Mesendoderm (in vitro differentiated cells): ENCODE measurements around the gene CTDSPL2.
"Not testable (repeated sequence)": the region's sequence is repeated elsewhere in the genome, so short reads cannot be mapped to it uniquely, and the experiment has no call there.

Experiments
- DNase-seq: peaks from one replicate; pipeline ENCODE4 v3.0.0; 2013
- H2AK5ac ChIP-seq: 2 replicates; pipeline ENCODE4 v1.6.1; 2013; ENCODE audit warnings: low read length, inconsistent platforms
- H2BK120ac ChIP-seq: 2 replicates; pipeline ENCODE4 v1.6.1; 2013; ENCODE audit warnings: low read depth, mild to moderate bottlenecking, low read length, moderate library complexity, mixed read lengths
- H2BK15ac ChIP-seq: replicated peaks from 2 replicates; pipeline ENCODE4 v1.6.1; 2013; ENCODE audit warnings: low read depth, mild to moderate bottlenecking, moderate library complexity
- H2BK5ac ChIP-seq: 2 replicates; pipeline ENCODE4 v1.6.1; 2013; ENCODE audit warnings: low read length, inconsistent platforms
- H3K18ac ChIP-seq: 2 replicates; pipeline ENCODE4 v1.6.1; 2013; ENCODE audit warnings: mild to moderate bottlenecking, low read length, mixed read lengths
- H3K23ac ChIP-seq: one replicate; pipeline ENCODE4 v1.6.1; 2013; ENCODE audit warnings: low read length
- H3K27ac ChIP-seq: 2 replicates; pipeline ENCODE4 v1.5.1; 2013; ENCODE audit warnings: low read depth, mild to moderate bottlenecking, inconsistent platforms, low read length, moderate library complexity
- H3K27me3 ChIP-seq: 2 replicates; pipeline ENCODE4 v1.6.1; 2013; ENCODE audit warnings: low read length, control low read depth, mild to moderate bottlenecking, inconsistent platforms; ENCODE audit not compliant: insufficient read depth, poor library complexity
- H3K36me3 ChIP-seq: 2 replicates; pipeline ENCODE4 v1.6.1; 2013; ENCODE audit warnings: low read length, inconsistent platforms; ENCODE audit not compliant: control insufficient read depth, insufficient read depth
- H3K4ac ChIP-seq: one replicate; pipeline ENCODE4 v1.6.1; 2013; ENCODE audit warnings: low read depth, mild to moderate bottlenecking, low read length, moderate library complexity
- H3K4me1 ChIP-seq: 2 replicates; pipeline ENCODE4 v1.6.1; 2013; ENCODE audit warnings: low read depth, low read length, inconsistent platforms; ENCODE audit not compliant: control insufficient read depth
- H3K4me2 ChIP-seq: 2 replicates; pipeline ENCODE4 v1.6.1; 2013; ENCODE audit warnings: low read length
- H3K4me3 ChIP-seq: 2 replicates; pipeline ENCODE4 v1.5.1; 2013; ENCODE audit warnings: mild to moderate bottlenecking, low read length
- H3K56ac ChIP-seq: one replicate; pipeline ENCODE4 v1.6.1; 2013; ENCODE audit warnings: low read length
- H3K79me1 ChIP-seq: 2 replicates; pipeline ENCODE4 v1.6.1; 2013; ENCODE audit warnings: low read length, inconsistent platforms
- H3K79me2 ChIP-seq: 2 replicates; pipeline ENCODE4 v1.6.1; 2013; ENCODE audit warnings: mild to moderate bottlenecking, low read length; ENCODE audit not compliant: control insufficient read depth, insufficient read depth
- H3K9ac ChIP-seq: 2 replicates; pipeline ENCODE4 v1.6.1; 2013; ENCODE audit warnings: low read length, inconsistent platforms
- H4K5ac ChIP-seq: one replicate; pipeline ENCODE4 v1.6.1; 2013; ENCODE audit warnings: low read length
- H4K8ac ChIP-seq: one replicate; pipeline ENCODE4 v1.6.1; 2013; ENCODE audit warnings: low read depth, mild to moderate bottlenecking, control low read depth, low read length, moderate library complexity
- WGBS: extraction: QIAGEN DNeasy Blood & Tissue Kit; methylation state at CpG from one replicate; pipeline ENCODE4 v1.1.7; 2013; ENCODE audit warnings: low lambda C conversion rate, missing lambda C conversion rate; ENCODE audit not compliant: insufficient coverage; ENCODE audit errors: extremely low coverage; 5-methylcytosine and 5-hydroxymethylcytosine counted together

Gene CTDSPL2

GRCh38 chr15:44530653-44531052, 103.2 kb downstream of the CTDSPL2 start:
- Histone ChIP-seq H3K23ac (no peak overlapping the region), H2BK120ac (no peak overlapping the region), H3K79me1 (no peaks in the 10 kb centered on the region), H3K4me3 (no peak overlapping the region), H2BK5ac (no peak overlapping the region), H3K27me3 (no peaks in the 10 kb centered on the region), H3K4me1 (no peaks in the 10 kb centered on the region), H4K5ac (no peak overlapping the region), H2BK15ac (no peak overlapping the region), H3K27ac (no peak overlapping the region), H2AK5ac (no peak overlapping the region), H3K18ac (no peak overlapping the region), H4K8ac (no peak overlapping the region), H3K4me2 (no peak overlapping the region), H3K4ac (no peak overlapping the region), H3K36me3 (no peaks in the 10 kb centered on the region), H3K9ac (no peak overlapping the region), H3K79me2 (no peaks in the 10 kb centered on the region), H3K56ac (no peak overlapping the region)
- DNase-seq: no peak
- WGBS: no CpG with 5 or more reads among the region's 3 CpGs

GRCh38 chr15:44532275-44532674, 104.8 kb downstream of the CTDSPL2 start:
- not testable (repeated sequence) for H2AK5ac ChIP-seq, H3K27ac ChIP-seq, H3K79me1 ChIP-seq, H3K4me2 ChIP-seq, H3K27me3 ChIP-seq, H3K18ac ChIP-seq, H4K5ac ChIP-seq, H3K23ac ChIP-seq, H2BK5ac ChIP-seq, H3K79me2 ChIP-seq, H3K36me3 ChIP-seq, H2BK15ac ChIP-seq, H3K4ac ChIP-seq, H3K4me3 ChIP-seq, H3K56ac ChIP-seq, H3K9ac ChIP-seq, H3K4me1 ChIP-seq, DNase-seq, H4K8ac ChIP-seq, H2BK120ac ChIP-seq
- no CpG with 5 or more reads among the region's 5 CpGs for WGBS

DNA sequence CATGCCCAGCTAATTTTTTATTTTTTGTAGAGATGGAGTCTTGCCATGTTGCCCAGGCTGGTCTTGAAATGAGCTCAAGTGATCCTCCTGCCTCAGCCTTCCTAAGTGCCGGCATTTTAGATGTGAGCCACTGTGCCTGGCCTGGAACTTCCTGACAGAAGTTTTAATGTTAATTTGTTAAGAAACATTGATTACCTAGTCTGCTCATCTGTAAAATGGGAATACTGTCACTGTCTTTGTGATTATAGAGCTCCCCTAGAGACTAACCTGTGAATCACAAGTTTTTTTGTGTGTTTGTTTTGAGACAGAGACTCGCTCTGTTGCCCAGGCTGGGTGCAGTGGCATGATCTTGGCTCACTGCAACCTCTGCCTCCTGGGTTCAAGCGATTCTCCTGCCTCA, 105.3 kb downstream of the CTDSPL2 start:
- H2AK5ac ChIP-seq: no peak overlapping the region
- H3K27me3 ChIP-seq: no peaks in the 10 kb centered on the region
- H2BK120ac ChIP-seq: no peak overlapping the region
- no peak overlapping the region for H3K56ac ChIP-seq
- DNase-seq: peak; percentile 23
- no CpG with 5 or more reads among the region's 3 CpGs for WGBS
- H2BK5ac ChIP-seq: no peak overlapping the region
- H3K79me1 ChIP-seq: no peaks in the 10 kb centered on the region
- H3K4me1 ChIP-seq: no peaks in the 10 kb centered on the region
- peaks cover 5% of the 10 kb centered on the region for H3K79me2 ChIP-seq
- no peak overlapping the region for H4K8ac ChIP-seq
- H3K27ac ChIP-seq: no peak overlapping the region
- H4K5ac ChIP-seq: no peak overlapping the region
- no peak overlapping the region for H3K18ac ChIP-seq
- no peak overlapping the region for H3K4me2 ChIP-seq
- no peaks in the 10 kb centered on the region for H3K36me3 ChIP-seq
- H3K9ac ChIP-seq: no peak overlapping the region
- no peak overlapping the region for H2BK15ac ChIP-seq
- H3K23ac ChIP-seq: no peak overlapping the region
- no peak overlapping the region for H3K4me3 ChIP-seq
- no peak overlapping the region for H3K4ac ChIP-seq

DNA sequence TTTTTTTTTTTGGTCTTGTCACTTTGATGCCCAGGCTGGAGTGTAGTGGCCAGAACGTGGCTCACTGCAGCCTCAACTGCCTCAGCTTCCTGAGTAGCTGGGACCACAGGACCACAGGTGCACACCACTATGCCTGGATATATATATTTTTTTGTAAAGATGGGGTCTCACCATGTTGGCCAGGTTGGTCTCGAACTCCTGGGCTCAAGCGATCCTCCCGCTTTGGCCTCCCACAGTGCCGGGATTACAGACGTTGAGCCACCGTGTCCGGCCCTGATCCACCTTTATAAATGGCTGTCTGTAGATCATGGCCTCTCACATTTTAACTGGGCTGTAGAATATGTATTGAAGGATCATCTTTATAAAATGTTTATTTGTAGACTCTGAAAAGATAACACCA, 107.7 kb downstream of the CTDSPL2 start:
- H3K56ac ChIP-seq: no peak overlapping the region
- H3K4ac ChIP-seq: no peak overlapping the region
- H4K8ac ChIP-seq: no peak overlapping the region
- H3K36me3 ChIP-seq: no peaks in the 10 kb centered on the region
- H3K27me3 ChIP-seq: no peaks in the 10 kb centered on the region
- H3K27ac ChIP-seq: no peak overlapping the region
- no peak overlapping the region for H3K4me3 ChIP-seq
- peaks cover 2% of the 10 kb centered on the region for H3K79me1 ChIP-seq
- no peak overlapping the region for H2AK5ac ChIP-seq
- H2BK15ac ChIP-seq: no peak overlapping the region
- H2BK5ac ChIP-seq: no peak overlapping the region
- H3K79me2 ChIP-seq: peaks cover 15% of the 10 kb centered on the region
- no peak overlapping the region for H3K4me2 ChIP-seq
- H2BK120ac ChIP-seq: no peak overlapping the region
- peaks cover 2% of the 10 kb centered on the region for H3K4me1 ChIP-seq
- no peak overlapping the region for H3K9ac ChIP-seq
- WGBS: no CpG with 5 or more reads among the region's 8 CpGs
- H3K23ac ChIP-seq: no peak overlapping the region
- no peak overlapping the region for H3K18ac ChIP-seq
- peak; percentile 5 for DNase-seq
- H4K5ac ChIP-seq: no peak overlapping the region

DNA sequence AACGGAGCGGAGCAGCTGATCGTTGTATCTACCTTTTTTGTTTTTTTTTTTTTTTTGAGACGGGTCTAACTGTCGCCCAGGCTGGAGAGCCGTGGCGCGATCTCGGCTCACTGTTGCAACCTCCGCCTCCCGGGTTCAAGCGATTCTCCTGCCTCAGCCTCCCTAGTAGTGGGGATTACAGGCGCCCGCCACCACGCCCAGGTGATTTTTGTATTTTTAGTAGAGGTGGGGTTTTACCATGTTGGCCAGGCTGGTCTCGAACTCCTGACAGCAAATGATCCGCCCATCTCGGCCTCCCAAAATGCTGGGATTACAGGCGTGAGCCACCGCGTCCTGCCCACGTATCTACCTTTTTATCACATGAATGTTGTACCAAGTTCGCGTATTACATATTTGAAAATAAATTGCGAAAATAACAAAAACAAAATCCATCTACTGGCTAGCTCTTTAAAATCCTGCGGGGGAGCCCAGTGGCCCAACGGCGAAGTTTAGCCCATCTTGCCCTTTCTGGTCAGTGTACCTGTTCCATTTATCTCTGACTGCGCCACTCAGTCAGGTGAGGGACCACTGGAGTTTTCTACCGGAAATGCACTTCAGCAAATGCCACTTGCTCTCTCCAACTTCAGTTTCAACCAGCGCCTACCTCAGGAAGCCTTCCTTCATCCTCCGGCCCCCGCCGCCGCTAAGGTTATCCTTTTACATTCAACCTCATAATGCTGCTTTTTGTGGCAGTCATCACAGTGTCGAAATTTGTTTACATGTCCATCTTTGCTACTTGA, 108.3 kb downstream of the CTDSPL2 start:
- no peak overlapping the region for H3K4ac ChIP-seq
- H3K36me3 ChIP-seq: no peaks in the 10 kb centered on the region
- peak overlapping the region; percentile 95 for H3K56ac ChIP-seq
- H2AK5ac ChIP-seq: no peak overlapping the region
- H4K8ac ChIP-seq: no peak overlapping the region
- peaks cover 20% of the 10 kb centered on the region for H3K79me2 ChIP-seq
- peaks cover 3% of the 10 kb centered on the region for H3K79me1 ChIP-seq
- peak overlapping the region; percentile 100 for H3K27ac ChIP-seq
- no peaks in the 10 kb centered on the region for H3K27me3 ChIP-seq
- H3K23ac ChIP-seq: no peak overlapping the region
- DNase-seq: peak; percentile 57
- H2BK5ac ChIP-seq: peak overlapping the region; percentile 70
- H3K4me1 ChIP-seq: peaks cover 2% of the 10 kb centered on the region
- no peak overlapping the region for H2BK15ac ChIP-seq
- H4K5ac ChIP-seq: no peak overlapping the region
- peak overlapping the region; percentile 93 for H3K9ac ChIP-seq
- peak overlapping the region; percentile 91 for H3K4me2 ChIP-seq
- no CpG with 5 or more reads among the region's 36 CpGs for WGBS
- no peak overlapping the region for H3K18ac ChIP-seq
- H2BK120ac ChIP-seq: no peak overlapping the region
- peak overlapping the region; percentile 86 for H3K4me3 ChIP-seq
